GM19099 (cell line): Measurements from ENCODE around the gene MAP3K15.

ENCODE experiments used
- POLR2A ChIP-seq: IDR thresholded peaks from 3 replicates; pipeline ENCODE4 v1.6.1; 2011; ENCODE audit warnings: low read depth; ENCODE audit not compliant: insufficient read length; ENCODE audit errors: extremely low read depth

MAP3K15 gene

DNA sequence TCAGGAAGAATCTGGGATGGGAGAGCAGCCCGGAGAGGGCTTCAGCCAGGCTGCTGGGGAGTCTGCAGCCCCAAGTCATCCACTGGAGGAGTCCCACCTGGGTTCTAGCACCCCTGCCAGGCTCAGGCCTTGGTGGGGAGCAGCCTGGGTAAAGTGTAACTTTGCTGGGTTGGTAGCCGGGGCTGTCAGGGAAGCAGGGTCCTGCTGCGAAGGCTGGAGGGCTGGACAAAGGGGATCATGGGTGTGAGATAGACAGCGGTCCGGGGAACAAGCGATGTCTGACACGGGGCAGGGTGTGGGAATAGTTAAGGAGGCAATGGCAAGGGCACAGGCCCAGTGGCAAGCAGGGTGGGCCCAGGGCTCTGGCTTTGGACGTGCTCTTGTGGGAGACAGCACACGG, 134.0 kb downstream of the MAP3K15 start:
- TF ChIP-seq POLR2A, result no peak

DNA sequence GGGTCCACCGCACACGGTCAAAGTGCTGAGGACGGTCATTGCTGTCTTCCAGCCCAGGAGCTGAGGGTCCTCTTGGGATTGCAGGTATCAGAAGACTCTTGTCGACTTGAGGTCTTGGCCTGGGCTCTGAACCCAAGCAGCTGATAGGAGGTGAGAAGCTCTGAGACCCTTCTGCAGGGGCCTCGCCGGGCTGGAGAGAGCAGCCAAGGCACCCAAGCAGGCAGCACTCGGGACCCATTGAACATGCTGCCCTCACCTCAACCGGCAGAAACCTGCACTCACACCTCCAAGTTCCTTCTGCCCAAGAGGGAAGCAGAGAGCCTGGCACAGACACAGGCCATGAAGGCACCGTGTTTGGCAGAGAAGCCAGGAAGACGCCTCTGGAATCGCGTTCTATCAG, 137.5 kb downstream of the MAP3K15 start:
- TF ChIP-seq POLR2A, result no peak

GRCh38 chrX:19375546-19375945, 139.8 kb downstream of the MAP3K15 start:
- TF ChIP-seq POLR2A, result no peak

DNA sequence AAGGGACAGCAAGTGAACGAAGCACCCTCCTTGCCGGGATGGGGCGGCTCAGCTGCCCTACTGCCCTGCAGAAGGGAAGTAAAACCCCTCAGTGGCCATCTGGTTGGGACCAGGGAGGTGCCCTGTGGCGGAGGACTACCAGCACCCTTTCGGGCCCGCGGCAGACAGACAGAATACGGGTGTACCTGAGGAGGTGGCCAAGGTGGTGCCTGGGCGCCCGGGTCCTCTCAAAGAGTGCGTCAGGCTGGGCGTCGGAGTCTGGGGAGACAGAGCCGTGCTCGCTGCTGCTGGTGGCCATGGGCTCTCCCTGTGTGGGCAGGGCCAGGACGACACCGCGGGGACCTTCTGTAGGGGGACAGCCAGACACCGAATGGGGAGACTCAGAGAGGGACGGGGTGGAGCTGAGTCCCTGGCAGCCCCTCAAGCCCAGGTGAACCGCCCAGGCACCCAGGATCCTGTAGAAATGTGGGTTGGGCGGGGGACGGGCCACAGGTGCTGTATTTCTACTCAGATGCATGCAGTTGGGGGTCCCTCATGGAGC, 141.9 kb downstream of the MAP3K15 start:
- no peak for TF ChIP-seq POLR2A

DNA sequence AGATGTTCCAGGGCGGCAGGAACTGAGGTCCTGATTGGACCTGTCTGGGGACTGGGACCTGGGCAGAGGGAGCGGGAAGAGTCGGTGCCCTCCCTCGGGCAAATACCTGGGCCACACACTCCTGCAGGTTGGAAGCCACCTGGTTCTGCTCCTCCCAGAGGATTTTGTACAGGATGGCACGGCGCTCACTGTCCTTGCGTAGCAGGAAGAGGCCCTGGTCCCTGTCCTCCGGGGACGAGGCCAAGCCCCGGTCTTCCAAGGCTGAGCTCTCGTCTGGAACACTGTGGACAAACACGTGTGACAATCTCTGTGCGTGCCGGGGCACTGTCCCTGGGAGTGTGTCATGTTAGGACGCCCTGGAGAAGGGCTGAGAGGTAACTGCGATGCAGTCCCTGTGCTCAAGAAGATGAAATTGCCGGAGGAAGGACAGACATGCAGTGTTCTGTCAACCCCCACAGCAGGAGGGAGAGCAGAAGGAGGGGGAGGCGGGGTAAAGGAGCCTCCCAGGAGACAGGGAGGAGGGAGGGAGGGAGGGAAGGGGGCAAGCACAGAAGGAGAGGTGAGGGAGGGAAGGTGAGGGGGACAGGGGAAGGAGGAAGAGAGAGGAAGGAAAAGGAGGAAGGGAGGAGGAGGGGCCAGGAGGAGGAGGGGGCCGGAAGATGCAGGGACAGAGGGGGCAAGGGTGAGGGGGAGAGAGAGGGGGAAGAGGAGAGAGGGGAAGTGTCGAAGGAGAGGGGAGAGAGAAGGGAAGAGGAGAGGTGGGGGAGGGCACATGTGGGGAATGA, 142.6 kb downstream of the MAP3K15 start:
- TF ChIP-seq POLR2A, result no peak

GRCh38 chrX:19372170-19372546, 143.2 kb downstream of the MAP3K15 start:
- TF ChIP-seq POLR2A, result no peak

- no peak for TF ChIP-seq POLR2A
Measured at GRCh38 chrX:19370061-19370460, 145.2 kb downstream of the MAP3K15 start.

- TF ChIP-seq POLR2A, result no peak
Measured at GRCh38 chrX:19368576-19368975, 146.7 kb downstream of the MAP3K15 start.

DNA sequence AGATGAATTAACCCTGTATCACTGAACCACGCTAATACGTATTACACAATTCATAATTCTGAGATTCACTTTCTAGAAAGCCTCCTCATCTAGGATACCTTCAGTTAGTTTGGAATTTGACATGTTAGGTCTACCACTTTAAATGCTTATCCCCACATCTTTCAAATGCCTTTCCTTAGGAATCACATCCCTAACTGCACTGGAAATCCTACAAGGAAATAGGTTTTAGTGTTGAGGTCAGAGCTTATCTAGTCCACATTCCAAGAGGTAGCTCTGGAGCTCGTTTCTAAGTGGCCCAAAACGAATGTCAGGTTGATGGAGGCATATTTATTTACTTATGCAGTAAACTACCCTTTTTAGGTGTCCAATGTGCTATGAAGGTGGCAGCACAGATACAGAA, 153.6 kb downstream of the MAP3K15 start:
- TF ChIP-seq POLR2A, result no peak

- TF ChIP-seq POLR2A, result no peak
Measured at GRCh38 chrX:19360903-19361302, 154.4 kb downstream of the MAP3K15 start.

DNA sequence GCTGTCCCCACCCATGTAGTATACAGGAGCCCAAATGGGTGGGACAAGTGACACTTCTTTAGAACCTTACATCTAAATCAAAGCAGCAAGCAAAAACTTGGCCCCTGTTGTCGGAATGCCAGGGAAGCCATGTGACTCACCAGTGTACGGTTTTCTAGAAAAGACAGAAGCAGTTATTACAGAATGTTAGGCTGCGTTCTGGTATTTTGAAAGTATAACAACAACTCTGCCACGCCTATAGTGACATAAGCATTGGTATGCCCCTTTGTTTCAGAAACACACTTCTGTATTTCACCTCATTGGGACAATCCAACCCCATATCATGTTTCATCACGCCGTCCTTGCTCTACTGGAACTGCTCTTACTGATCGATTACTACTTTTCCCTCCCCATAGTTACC, 156.8 kb downstream of the MAP3K15 start:
- TF ChIP-seq POLR2A, result no peak

DNA sequence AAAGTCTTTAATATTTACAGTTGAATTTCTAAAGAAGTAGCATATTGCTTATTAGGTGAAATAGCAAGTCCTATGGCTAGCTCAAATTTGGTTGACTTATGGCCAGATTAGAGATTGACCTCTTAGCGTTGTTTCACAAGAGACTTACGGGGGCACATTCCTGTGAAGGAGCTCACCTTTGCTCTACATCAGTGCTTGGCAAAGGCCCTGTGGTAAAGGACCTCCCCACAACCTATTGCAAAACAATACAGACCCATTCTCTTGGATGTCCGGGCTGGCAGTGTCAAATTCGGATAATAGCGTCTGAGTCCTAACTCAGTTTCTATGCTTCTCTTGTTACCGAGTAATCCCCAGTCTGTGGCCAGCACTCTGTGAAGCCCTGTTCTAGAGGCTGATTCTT, 160.7 kb downstream of the MAP3K15 start:
- no peak for TF ChIP-seq POLR2A

DNA sequence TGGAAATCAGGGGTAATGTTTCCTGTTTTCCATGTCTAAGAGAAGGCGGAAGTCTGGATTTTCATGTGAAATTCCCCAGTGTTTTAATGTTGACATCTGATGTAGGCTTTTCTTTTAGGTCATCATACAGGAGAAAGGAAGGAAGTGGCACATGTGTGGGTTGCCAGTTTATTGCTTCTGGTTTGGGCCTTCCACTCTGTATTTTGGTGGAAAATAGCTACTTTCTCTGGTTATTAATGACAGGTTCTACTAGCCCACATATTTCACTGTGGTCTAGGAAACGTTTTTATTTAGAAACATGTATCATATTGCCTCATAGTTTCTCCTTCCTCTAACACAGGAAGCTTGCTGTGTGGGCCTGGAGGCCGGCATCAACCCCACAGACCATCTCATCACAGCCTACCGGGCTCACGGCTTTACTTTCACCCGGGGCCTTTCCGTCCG, 164.3 kb downstream of the MAP3K15 start:
- TF ChIP-seq POLR2A, result no peak

- TF ChIP-seq POLR2A, result no peak
Measured at GRCh38 chrX:19349264-19349663, 166.0 kb downstream of the MAP3K15 start.

DNA sequence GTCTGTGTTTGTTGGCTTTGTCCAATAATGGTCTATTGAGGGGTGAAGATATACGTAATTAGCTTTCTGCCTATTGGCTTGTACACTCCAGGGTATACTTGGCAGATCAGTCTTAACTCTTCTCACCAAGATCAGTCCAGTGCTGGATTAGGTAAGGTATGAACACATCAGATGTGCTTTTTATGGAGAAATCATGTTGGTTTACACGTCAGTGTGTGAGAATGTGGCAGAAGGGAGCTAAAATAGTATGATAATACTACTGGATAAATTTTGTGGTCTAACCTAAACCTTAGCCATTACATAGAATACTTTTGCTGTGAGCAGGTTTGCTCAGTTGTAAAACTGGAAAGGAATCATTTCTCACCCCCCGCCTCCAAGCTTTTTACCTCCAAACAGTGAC, 167.4 kb downstream of the MAP3K15 start:
- TF ChIP-seq POLR2A, result no peak

DNA sequence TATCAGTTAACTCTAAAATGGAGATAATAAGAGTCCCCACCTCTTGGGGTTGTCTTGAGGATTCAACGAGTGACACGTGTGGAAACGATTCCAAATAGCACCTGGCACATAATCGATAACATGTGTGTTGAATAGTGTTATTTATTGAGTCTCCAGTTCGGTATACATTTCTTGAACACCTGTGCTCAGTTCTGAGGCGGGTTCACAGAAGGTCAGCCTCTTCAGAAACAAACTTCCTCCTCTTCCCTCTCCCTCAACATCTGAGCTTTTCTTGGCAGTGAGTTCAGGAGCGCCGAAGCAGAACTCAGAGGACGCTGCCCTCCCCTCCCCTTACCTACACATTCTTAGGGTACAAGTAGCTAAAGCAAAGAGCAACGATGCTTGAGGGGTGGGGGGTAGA, 170.6 kb downstream of the MAP3K15 start:
- TF ChIP-seq POLR2A, result no peak

GRCh38 chrX:19343535-19344408, 171.5 kb downstream of the MAP3K15 start, which contains the start of gene PDHA1:
PDHA1 (plus strand) TSS chrX:19343927; CDS start chrX:19344038, 111 bp downstream.
- peak; percentile 64 for TF ChIP-seq POLR2A
